ENCODE measurements around the gene CASP12.

The CASP12 gene

GRCh38 chr11:104912102-104912501 lies 13.8 kb upstream of the CASP12 start:
- TF ChIP-seq ZNF8 (CRISPR knock-in tag; IDR thresholded peaks at IDR 0.05) (no peak), OSR1 (CRISPR knock-in tag; IDR thresholded peaks at IDR 0.05) (no peak), ZFP30 (CRISPR knock-in tag; IDR thresholded peaks at IDR 0.05) (no peak), ZC3H10 (CRISPR knock-in tag; IDR thresholded peaks at IDR 0.05) (no peak), PATZ1 (CRISPR knock-in tag; IDR thresholded peaks at IDR 0.05; ENCODE audit: borderline replicate concordance) (no peak), TSHZ2 (CRISPR knock-in tag; IDR thresholded peaks at IDR 0.05) (no peak), CREB5 (CRISPR knock-in tag; IDR thresholded peaks at IDR 0.05; ENCODE audit: low read depth) (no peak), ISL1 (CRISPR knock-in tag; IDR thresholded peaks at IDR 0.05) (no peak), TCF4 (CRISPR knock-in tag; IDR thresholded peaks at IDR 0.05; ENCODE audit: borderline replicate concordance) (no peak), ZNF70 (CRISPR knock-in tag; IDR thresholded peaks at IDR 0.05) (no peak), SNAI2 (CRISPR knock-in tag; IDR thresholded peaks at IDR 0.05) (no peak), ESRRG (CRISPR knock-in tag; IDR thresholded peaks at IDR 0.05) (no peak), ARNTL (CRISPR knock-in tag; IDR thresholded peaks at IDR 0.05; ENCODE audit: borderline replicate concordance, low read depth) (no peak), TOX (CRISPR knock-in tag; IDR thresholded peaks at IDR 0.05; ENCODE audit: borderline replicate concordance) (no peak), CSRNP3 (CRISPR knock-in tag; IDR thresholded peaks at IDR 0.05) (no peak), BACH2 (CRISPR knock-in tag; IDR thresholded peaks at IDR 0.05; ENCODE audit: borderline replicate concordance) (no peak), POU6F1 (CRISPR knock-in tag; IDR thresholded peaks at IDR 0.05; ENCODE audit: borderline replicate concordance, low read depth) (no peak), CSDC2 (CRISPR knock-in tag; IDR thresholded peaks at IDR 0.05) (no peak), RARB (CRISPR knock-in tag; IDR thresholded peaks at IDR 0.05) (no peak)
- ATAC-seq = no peak

GRCh38 chr11:104908186-104908531 lies 9.9 kb upstream of the CASP12 start:
- no peak for ATAC-seq
- TF ChIP-seq GLIS3 (CRISPR knock-in tag; IDR thresholded peaks at IDR 0.05) (no peak), ZFP30 (CRISPR knock-in tag; IDR thresholded peaks at IDR 0.05) (no peak), RARB (CRISPR knock-in tag; IDR thresholded peaks at IDR 0.05) (no peak), ESRRG (CRISPR knock-in tag; IDR thresholded peaks at IDR 0.05) (no peak), ZNF70 (CRISPR knock-in tag; IDR thresholded peaks at IDR 0.05) (no peak), SNAI2 (CRISPR knock-in tag; IDR thresholded peaks at IDR 0.05) (no peak), TCF4 (CRISPR knock-in tag; IDR thresholded peaks at IDR 0.05; ENCODE audit: borderline replicate concordance) (no peak), ZNF565 (CRISPR knock-in tag; conservative IDR thresholded peaks at IDR 0.05; ENCODE audit: low read depth) (no peak), TOX (CRISPR knock-in tag; IDR thresholded peaks at IDR 0.05; ENCODE audit: borderline replicate concordance) (no peak), CSRNP3 (CRISPR knock-in tag; IDR thresholded peaks at IDR 0.05) (no peak), ZNF8 (CRISPR knock-in tag; IDR thresholded peaks at IDR 0.05) (no peak), CSDC2 (CRISPR knock-in tag; IDR thresholded peaks at IDR 0.05) (no peak), POU6F1 (CRISPR knock-in tag; IDR thresholded peaks at IDR 0.05; ENCODE audit: borderline replicate concordance, low read depth) (no peak)

Measured in SK-N-SH treated with all-trans-retinoic acid at 6 μM for 48 hours (cell line).